ENCODE measurements around the gene ZFP36L1. TPM values are rescaled to one million over a fixed set of nuclear protein-coding genes. Genes with fewer than 3 reads are reported as not detected.

ZFP36L1 gene
- total and polyA plus RNA-seq, 2 of the 13 experiments (the other 11 are each of a cell fraction or from before 2014, with no cell fraction given), result 7.4 to 10.2 TPM

DNA sequence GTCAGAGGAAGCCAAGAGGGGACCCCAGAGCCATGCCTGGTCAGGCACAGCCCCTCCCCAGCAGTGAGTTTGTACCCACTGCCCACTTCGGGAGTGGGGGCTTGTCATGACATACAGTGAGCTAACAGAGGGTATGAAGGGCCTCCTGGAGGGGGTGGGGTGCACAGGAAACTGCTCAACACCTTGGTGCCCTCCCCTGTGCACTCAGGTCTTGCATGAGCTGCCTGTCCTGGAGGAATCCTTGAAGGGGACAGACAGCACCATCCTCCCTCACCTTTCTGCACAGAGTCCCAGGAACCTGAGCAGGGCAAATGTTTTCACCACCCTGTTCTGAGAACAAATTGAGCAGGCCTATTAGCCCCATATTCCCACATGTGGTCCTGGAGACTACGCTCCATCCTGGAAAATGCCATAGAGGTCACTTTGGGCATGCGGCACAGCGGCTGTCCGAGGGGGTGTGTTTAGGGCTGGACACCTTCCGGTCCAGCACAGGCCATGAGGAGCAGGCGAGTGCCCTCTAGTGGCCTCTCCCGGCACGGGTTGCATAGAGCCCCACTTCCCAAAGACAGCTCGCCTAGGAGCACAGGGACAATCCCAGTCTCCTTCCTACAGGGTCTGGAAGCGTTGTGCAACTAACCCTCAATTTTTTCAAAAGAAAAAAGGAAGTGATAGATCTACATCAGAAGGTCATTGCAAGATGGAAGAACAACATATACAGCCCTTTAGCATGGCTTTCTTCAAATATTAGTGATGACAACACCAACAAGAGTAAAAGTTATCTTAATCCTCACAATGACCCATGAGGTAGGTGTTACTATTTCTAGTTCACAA is 31.9 kb upstream of the ZFP36L1 start (continued):
- TF ChIP-seq MEIS1 (CRISPR knock-in tag; IDR thresholded peaks at IDR 0.05; ENCODE audit: borderline replicate concordance) (peak; percentile 35; the same call in 1 of the 2 replicates), KDM5A (IDR thresholded peaks at IDR 0.05; ENCODE audit: borderline replicate concordance, low read length) (peak; percentile 54; the same call in 1 of the 2 replicates), CCAR2 (optimal IDR thresholded peaks at IDR 0.05; ENCODE audit: low read depth, low read length) (no peak), ZNF362 (CRISPR knock-in tag; IDR thresholded peaks at IDR 0.05; ENCODE audit: borderline replicate concordance) (no peak), NFE2L2 (IDR thresholded peaks at IDR 0.05; ENCODE audit: low read length) (no peak), PRDM4 (CRISPR knock-in tag; IDR thresholded peaks at IDR 0.05; ENCODE audit: borderline replicate concordance) (no peak), RARA (CRISPR knock-in tag; IDR thresholded peaks at IDR 0.05) (peak; percentile 67; the same call in 1 of the 2 replicates), HDAC1 (CRISPR knock-in tag; IDR thresholded peaks at IDR 0.05) (peak; percentile 62), ZNF292 (CRISPR knock-in tag; IDR thresholded peaks at IDR 0.05; ENCODE audit: borderline replicate concordance, low read depth) (no peak), ZNF367 (CRISPR knock-in tag; IDR thresholded peaks at IDR 0.05; ENCODE audit: borderline replicate concordance) (no peak), CBX5 (CRISPR knock-in tag; IDR thresholded peaks at IDR 0.05; ENCODE audit: borderline replicate concordance) (peak; percentile 98), RXRB (CRISPR knock-in tag; IDR thresholded peaks at IDR 0.05; ENCODE audit: borderline replicate concordance) (peak; percentile 76), NCOA5 (CRISPR knock-in tag; IDR thresholded peaks at IDR 0.05) (no peak), IRF2 (CRISPR knock-in tag; IDR thresholded peaks at IDR 0.05) (peak; percentile 90)
- TF ChIP-seq, protein P1, sequence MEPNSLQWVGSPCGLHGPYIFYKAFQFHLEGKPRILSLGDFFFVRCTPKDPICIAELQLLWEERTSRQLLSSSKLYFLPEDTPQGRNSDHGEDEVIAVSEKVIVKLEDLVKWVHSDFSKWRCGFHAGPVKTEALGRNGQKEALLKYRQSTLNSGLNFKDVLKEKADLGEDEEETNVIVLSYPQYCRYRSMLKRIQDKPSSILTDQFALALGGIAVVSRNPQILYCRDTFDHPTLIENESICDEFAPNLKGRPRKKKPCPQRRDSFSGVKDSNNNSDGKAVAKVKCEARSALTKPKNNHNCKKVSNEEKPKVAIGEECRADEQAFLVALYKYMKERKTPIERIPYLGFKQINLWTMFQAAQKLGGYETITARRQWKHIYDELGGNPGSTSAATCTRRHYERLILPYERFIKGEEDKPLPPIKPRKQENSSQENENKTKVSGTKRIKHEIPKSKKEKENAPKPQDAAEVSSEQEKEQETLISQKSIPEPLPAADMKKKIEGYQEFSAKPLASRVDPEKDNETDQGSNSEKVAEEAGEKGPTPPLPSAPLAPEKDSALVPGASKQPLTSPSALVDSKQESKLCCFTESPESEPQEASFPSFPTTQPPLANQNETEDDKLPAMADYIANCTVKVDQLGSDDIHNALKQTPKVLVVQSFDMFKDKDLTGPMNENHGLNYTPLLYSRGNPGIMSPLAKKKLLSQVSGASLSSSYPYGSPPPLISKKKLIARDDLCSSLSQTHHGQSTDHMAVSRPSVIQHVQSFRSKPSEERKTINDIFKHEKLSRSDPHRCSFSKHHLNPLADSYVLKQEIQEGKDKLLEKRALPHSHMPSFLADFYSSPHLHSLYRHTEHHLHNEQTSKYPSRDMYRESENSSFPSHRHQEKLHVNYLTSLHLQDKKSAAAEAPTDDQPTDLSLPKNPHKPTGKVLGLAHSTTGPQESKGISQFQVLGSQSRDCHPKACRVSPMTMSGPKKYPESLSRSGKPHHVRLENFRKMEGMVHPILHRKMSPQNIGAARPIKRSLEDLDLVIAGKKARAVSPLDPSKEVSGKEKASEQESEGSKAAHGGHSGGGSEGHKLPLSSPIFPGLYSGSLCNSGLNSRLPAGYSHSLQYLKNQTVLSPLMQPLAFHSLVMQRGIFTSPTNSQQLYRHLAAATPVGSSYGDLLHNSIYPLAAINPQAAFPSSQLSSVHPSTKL (CRISPR knock-in tag; IDR thresholded peaks at IDR 0.05), result peak; percentile 77
- TF ChIP-seq, protein P2, sequence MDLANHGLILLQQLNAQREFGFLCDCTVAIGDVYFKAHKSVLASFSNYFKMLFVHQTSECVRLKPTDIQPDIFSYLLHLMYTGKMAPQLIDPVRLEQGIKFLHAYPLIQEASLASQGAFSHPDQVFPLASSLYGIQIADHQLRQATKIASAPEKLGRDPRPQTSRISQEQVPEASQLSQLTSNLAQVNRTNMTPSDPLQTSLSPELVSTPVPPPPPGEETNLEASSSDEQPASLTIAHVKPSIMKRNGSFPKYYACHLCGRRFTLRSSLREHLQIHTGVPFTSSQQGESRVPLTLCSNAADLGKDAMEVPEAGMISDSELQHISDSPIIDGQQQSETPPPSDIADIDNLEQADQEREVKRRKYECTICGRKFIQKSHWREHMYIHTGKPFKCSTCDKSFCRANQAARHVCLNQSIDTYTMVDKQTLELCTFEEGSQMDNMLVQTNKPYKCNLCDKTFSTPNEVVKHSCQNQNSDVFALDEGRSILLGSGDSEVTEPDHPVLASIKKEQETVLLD (CRISPR knock-in tag; IDR thresholded peaks at IDR 0.05; ENCODE audit: low read depth), result no peak
- TF ChIP-seq, protein P3, sequence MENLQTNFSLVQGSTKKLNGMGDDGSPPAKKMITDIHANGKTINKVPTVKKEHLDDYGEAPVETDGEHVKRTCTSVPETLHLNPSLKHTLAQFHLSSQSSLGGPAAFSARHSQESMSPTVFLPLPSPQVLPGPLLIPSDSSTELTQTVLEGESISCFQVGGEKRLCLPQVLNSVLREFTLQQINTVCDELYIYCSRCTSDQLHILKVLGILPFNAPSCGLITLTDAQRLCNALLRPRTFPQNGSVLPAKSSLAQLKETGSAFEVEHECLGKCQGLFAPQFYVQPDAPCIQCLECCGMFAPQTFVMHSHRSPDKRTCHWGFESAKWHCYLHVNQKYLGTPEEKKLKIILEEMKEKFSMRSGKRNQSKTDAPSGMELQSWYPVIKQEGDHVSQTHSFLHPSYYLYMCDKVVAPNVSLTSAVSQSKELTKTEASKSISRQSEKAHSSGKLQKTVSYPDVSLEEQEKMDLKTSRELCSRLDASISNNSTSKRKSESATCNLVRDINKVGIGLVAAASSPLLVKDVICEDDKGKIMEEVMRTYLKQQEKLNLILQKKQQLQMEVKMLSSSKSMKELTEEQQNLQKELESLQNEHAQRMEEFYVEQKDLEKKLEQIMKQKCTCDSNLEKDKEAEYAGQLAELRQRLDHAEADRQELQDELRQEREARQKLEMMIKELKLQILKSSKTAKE (CRISPR knock-in tag; IDR thresholded peaks at IDR 0.05; ENCODE audit: borderline replicate concordance), result no peak

Data from HepG2 (cell line).